GM19468 (cell line): ENCODE data around the gene AP2A2.

Source experiments
- ATAC-seq: cut with Tn5 transposase; IDR thresholded peaks from one replicate; pipeline ENCODE4 v1.9.1; 2021; ENCODE audit warnings: mild to moderate bottlenecking, moderate library complexity, moderate number of reproducible peaks; ENCODE audit not compliant: unreplicated experiment; ENCODE audit errors: extremely low read depth

The AP2A2 gene

DNA sequence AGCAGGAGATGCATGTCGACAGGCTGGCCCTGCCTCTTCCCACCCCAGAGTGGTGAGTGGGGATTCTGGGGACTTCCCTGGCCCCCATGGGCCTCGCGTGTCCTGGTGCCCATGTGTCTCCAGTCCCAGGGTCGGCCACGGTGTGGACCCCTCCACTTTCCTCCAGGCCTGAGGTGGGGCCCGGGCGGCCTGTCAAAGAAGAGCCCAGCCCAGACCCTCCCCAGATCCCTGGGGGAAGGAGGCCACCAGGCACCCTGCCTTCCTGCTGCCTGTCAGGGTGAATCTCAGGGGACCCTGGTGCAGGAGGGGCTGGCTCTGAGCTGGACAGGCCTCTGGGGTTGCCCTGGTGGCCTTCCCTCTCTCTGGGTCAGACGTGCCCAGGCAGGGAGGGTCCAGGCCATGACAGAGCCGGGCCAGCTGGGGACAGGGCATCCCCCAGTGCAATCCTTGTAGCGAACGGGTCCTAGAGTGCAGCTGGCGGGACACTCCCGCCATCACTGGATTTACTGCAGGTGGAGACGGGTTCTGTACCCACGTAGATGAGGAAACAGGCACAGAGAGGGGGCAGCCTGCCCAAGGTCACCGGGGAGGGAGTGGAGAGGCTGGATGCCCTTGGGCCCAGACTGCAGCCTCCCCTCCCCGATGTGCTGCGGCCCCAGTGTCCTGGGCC, 124.4 kb downstream of the AP2A2 start:
- ATAC-seq: no peak

DNA sequence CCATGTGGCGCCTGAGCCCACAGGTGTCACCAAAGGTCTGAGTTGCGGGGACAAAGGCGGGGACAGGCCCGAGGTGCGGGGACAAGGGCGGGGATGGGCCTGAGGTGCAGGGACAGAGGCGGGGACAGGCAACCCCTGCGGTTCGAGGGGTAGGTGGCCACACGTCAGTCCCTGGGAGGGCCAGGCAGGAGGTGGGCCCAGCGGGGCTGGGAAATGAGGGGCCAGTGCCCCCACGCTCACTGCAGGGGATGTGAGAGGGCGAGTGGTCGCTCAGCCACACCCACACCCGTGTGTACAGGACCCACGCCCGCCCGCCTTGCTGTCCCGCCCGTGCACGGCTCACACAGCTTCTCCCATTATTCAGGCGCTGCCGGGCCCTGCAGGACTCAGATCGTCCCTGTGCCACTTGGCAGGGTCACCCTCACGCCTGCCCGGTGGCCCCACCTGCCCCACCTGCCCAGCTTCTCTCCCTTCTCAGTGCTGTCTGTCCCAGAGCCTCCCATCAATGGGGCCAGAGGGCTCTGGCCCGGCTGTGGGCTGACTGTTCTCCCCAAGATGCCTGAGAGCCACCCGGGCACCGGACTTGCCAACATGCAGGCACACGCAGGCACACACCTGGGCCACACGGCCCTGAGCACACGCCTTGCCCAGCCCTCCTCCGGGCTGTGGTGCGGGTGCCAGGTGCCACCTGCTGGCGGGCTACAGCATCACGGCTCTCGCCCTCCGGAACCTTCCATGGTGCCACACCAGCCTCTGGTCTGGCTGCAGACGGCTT, 125.1 kb downstream of the AP2A2 start:
- ATAC-seq: no peak

DNA sequence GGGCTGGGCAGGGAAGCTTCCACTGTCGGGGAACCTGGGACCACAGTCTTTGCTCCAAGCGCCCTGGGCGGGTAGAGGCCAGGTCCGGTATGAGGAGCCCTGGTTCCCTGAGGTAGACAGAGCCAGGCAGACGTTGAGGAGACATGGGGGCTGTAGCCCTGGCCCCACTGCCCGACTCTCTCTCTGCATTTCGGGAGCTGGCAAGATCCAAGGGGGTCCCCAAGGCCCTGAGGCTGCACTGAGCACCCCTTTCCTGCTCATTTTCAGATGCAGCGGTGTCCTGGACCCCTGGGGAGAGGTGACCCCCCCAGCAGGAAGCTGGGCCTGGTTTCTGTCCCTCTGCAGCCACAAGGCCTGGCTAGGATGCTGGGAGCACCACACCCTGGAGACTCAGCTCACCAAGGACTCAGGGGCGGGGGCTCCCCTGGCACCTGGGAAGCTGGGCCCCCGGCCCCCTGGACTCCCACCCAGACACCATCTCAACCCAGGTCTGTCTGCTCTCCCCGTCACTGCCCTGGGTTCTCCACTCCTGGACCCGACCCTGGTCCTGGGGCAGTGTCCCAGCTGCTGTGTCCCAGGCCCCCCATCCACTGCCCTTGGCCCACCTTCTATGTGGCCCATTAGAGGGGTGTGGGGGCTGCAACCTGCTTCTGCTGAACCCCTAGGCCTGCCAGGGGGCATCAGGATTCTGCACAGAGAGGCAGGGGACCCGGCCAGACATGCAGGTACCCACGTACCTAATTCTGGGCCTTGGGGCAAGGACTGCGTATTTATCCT, 125.9 kb downstream of the AP2A2 start:
- no peak for ATAC-seq

DNA sequence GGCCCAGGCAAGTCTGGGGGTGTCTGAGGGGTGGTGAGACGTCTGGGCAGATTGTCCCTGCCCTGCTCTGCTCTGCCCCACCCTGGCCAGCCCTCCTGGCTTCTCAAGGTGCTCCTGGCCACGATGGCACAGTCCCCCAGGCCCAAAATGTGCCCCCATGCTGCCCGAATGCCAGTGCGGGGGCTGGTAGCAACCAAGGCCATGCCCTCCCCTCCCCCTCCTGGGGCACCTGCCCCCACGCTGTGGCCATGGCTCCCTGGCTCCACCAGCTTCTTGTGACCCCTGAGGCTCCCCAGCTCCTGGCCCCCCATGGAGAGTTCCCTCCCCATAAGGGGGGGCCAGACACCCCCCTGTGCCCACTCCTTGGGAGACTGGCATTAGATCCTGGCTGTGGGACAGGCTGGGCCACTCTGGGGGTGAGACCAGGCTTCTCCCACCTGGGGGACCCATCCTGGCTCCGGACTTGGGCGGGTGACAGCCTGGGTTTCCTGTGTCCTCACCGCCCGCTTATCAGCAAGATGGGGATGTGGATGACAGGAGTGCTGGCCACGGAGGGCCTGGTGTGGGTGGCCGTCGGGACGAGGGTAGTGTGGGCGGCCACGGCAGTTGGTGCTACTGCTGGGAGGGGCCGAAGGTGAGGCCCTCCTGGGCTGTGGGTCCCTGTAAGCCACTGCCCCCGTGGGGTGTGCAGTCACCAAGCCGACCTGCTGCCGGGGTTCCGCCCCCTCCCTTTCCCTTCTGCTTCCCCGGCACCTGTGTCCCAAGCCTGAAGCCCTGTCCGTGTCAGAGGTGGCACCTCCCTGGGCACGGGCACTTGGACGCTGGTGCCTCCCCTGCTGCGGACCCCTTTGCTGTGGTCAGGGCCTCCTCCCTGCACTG, 126.7 kb downstream of the AP2A2 start:
- ATAC-seq: no peak

DNA sequence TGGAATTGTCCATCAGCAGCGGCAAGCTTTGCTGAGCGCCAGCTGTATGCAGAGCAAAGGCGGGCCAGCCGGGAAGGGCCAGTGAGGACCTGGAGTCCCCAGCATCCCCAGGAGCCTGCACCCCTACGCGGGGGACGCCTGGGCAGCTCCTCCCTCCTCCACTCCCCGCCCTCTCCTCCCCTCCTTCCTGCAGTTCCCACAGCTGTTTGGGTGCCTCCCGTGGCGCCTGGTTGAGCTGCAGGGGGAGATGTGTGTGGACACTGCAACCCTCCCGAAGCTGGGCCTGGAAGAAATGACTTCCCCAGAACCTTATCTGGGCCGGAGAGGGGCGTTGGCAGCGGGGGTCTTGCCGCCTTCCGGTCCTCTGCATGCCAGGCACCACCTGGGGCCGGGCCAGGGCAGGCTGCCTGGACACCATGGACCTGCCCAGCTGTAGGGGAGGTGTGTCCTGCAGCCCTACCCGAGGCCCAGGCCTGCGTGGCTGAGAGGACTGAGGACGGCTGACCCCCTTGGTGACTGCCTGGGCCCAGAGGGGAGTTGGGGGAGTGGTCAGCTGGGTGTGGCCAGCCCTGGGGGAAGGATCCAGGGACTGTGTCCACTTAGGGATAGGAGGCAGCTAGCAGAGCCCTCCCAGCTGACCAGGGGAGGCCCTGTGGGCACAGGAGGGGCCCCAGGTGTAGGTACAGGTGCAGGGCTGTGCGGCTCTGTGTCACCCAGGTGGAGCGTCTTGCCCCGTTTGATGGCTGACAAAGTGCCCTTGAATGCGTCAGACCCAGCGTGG, 127.6 kb downstream of the AP2A2 start:
- ATAC-seq: no peak

DNA sequence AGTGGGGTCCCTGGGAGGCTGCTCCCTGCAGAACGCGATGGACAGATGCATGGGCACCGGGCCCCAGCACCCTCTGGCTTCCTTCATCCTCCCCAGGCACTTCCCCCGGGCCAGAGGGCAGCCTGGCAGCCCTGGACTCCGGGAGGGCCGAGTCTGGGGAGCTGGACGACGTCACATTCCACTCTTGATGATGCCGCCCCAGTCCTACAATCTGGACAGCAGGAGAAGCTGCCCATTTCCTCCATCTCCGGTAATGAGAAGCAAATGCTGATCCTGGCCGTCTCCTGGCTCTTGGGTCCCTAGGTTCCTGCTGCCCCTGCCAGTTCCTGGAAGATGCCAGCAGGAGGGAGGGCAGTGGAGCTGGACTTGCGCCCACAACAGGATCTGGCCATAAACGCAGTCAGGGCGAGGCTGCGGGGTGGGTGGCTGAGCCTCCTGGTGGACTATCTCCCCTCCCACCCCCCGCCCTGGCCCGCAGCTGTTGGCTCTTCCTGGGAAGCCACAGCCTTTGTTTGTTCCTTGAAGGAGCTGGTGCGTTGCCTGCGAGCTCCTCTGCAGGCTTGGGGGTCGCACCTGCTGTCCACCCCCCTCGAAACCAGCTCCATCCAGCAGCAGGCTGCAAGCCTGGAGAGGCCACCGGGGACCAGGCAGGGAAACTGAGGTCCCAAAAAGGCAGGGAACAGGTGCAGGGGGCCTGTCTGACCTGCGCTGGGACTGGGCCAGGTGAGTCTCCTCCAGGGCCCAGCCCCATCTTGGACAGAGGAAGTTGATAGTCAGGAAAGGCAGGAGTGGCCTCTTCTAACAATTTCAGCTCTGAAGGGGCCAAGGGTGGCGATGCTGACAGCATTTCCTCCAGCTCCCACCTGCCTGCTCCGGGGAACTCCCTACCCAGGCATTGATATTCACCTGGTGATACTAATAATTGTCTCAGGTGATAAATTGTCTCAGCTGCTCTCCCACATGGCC, 128.8 kb downstream of the AP2A2 start:
- no peak for ATAC-seq

DNA sequence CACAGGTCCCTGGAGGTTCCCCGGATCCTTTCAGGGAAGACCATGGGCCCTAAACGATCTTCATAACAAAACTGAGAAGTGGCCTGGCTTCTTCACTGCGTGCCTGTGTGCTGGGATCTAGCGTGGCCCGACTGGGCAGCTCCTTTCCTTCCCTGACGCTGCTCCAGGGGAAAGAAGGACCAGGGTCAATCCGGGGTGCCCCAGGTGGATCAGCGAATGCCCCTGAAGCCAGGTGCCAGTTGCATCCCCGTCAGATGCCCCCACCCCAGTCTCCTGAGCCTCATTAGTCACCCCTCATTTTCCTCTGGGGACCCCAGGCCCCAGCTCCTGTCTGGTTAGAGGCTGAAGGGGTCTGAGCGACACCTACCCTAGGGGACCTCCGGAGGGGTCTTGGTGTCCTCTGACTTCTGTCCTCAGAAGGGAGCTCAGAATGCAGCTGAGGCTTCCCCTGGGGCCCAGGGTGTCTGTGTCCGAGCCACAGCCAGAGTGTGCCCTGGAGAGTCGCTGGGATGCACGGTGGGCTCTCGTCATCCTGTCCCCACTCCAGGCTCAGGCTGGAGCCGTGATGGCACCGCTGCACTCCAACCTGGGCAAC, 129.5 kb downstream of the AP2A2 start:
- no peak for ATAC-seq

DNA sequence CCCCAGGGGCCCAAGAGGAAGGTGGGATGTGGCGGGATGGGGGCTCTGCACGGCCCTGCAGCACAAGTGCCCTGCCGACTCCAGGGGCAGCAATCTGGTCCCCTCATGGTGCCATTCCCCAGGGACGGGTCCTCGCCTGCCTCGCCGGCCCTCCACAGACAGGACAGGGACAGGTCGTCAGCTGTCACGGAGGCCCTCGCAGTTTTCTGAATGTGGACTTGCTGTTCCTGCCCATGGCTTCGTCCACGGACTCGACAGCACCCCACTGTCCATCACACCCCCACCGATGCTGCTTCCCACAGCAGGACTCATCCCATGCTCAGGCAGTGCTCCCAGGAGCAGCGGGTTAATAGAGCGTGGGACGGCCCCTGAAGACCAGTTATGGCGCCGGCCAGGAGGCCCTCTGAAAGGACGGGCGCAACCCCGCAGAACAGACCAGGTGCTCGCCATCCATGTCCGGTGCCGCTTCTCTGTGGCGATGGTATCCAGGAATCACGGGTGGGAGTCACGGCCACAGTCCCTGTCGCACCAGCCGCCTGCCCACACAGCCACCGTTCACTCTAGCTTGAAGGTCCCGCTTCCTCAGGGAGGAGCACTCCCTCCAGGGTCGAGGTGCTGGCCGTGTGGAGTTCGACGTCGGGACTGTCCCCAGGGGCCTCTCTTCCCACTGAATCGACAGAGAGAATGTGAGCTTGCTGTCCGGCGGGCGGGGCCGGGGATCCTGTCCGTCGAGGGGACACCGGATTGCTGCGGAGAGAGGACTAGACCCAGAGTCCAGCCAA, 130.5 kb downstream of the AP2A2 start:
- ATAC-seq: no peak

DNA sequence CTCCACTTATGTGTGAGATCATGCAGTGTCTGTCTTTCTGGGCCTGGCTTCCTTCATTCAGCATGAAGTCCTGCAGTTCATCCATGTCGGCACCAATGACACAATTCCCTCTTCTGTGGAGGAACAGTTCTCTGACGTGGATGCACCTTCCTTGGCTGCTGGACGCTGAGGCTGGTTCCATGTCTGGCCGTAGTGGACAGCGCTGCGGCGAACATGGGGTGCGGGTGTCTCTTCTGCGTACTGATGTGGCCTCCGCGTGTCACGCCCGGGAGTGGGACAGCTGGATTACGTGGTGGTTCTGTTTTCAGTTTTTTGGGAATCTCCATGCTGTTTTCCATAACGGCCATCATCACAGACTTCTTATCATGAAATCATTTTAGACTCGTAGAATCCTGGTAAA, 132.1 kb downstream of the AP2A2 start:
- no peak for ATAC-seq

DNA sequence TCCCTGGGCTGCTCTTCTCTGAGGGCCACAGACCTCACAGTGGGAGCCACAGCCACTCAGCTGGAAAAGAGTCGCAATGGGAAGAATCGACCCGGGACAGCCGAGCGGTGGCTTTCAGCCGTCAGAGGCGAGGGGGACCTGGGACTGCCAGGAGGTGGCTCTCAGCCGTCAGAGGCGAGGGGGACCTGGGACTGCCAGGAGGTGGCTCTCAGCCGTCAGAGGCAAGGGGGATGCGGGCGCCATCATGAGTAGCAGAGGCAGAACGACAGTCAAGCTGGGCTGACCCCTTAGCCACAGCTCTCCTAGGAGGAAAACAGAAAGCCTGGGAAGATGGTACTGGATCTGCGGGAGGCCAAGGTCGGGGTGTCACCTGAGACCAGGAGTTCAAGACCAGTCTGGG, 134.1 kb downstream of the AP2A2 start:
- no peak for ATAC-seq

DNA sequence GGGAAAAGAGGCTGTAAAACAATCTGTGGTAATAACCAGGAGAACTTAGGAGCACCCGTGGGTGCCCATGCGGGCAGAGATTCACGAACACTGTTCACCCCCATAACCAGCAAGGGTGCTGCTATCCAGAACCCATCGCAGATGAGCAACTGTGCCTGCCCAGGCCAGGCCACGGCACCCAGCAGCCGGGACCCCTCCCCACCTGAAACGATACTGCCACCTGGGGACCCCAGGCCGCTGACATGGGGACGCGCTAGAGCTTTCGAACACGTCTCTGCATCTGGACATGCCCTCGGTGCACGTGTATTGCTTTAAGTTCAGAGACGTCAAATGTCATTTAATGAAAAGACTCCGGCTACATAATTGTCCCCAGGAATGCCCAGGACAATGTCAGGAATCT, 134.7 kb downstream of the AP2A2 start:
- no peak for ATAC-seq

DNA sequence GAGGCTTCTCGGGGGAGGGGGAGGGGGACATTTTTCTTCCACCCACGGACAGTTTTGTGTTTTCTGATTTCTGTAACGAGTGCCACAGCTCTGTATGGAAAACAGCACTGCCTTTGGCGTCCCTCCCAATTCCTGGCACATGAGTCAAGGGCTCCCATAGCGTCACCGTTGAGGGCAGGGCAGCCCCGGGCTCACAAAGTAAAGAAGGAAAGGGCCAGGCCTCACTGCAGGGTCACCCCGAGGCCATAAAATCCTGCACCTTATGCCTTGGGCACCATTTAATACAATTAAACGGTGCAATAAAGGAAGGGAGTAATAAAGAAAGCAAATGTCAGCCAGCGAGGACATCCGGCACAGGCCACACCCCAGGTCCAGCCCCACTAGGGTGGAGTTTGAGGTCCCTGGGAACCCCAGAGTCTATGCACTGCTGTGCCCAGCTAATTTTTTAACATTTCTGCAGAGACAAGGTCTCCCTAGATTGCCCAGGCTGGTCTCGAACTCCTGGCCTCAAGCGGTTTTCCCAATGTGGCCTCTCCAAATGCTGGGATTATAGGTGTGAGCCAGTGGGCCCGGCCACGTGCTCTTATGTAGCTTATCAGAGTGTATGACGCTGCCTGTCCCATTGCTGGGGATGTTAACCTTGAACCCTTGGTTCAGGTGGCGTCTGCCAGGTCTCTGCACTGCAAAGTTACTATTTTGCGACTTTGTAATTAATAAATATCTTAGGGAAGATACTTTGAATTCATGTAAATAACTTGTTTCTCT, 135.4 kb downstream of the AP2A2 start:
- no peak for ATAC-seq
